Ascending aorta (tissue), 2 donors: ENCODE measurements around the gene GPRC5B. TPM values are rescaled to one million over a fixed set of nuclear protein-coding genes. Genes with fewer than 3 reads are reported as not detected.

Experiments
- DNase-seq, 2 donors: peaks; one replicate each; pipeline ENCODE4 v3.0.0-alpha.2; 2019; ENCODE audit warnings: low spot score in 2 of 2
- H3K27ac ChIP-seq, 2 donors: fragments of 200-600 bp; sonication (generic); one replicate each; pipeline ENCODE4 v1.5.1; 2016 to 2017; ENCODE audit warnings: mild to moderate bottlenecking in 1 of 2
- H3K27me3 ChIP-seq: fragments of 200-600 bp; sonication (generic); one replicate; pipeline ENCODE4 v1.5.1; 2017
- H3K36me3 ChIP-seq, 2 donors: fragments of 200-600 bp; sonication (generic); one replicate each; pipeline ENCODE4 v1.5.1; 2016
- H3K4me1 ChIP-seq, 2 donors: fragments of 200-600 bp; sonication (generic); one replicate each; pipeline ENCODE4 v1.5.1; 2016 to 2017; ENCODE audit warnings: mild to moderate bottlenecking in 1 of 2
- H3K4me3 ChIP-seq, 2 donors: fragments of 200-600 bp; sonication (generic); one replicate each; pipeline ENCODE4 v1.5.1; 2016 to 2017; ENCODE audit warnings: mild to moderate bottlenecking in 1 of 2
- H3K9me3 ChIP-seq, 2 donors: fragments of 200-600 bp; sonication (generic); one replicate each; pipeline ENCODE4 v1.5.1; 2016
- CTCF ChIP-seq, 3 experiments: fragments of 200-600 bp in 2 of 3; fragments of 450-650 bp in 1 of 3; sonication (generic) in 2 of 3; IDR thresholded peaks; one replicate each; pipeline ENCODE4 v1.5.1; 2016 to 2019; ENCODE audit warnings: antibody characterized with exemption in 3 of 3, mild to moderate bottlenecking in 1 of 3, moderate library complexity in 1 of 3
- intact Hi-C: fragments of 100-400 bp; cut with DNase I; formaldehyde crosslinking; loops from one replicate; pipeline ENCODE4 v1.15.1; 2023
- total RNA-seq: library from RNA; depleted of rRNA; stranded (reverse); fragments of >200 nt; gene quantifications from one replicate; pipeline ENCODE4 v1.1.0, GENCODE V29; 2016

Gene GPRC5B
- total RNA-seq, result 15.6 TPM

GRCh38 chr16:19884611-19885450, at the start of gene GPRC5B:
GPRC5B (minus strand) TSS chr16:19884848; CDS start chr16:19872845, 12,003 bp downstream.
- no peaks in the 10 kb centered on the region for H3K36me3 ChIP-seq

GRCh38 chr16:19933740-19934139, 49.1 kb upstream of the GPRC5B start:
- H3K36me3 ChIP-seq, result no peaks in the 10 kb centered on the region
- no peak overlapping the region for H3K27ac ChIP-seq
- intact Hi-C loops, result no loop called here
- no peak for TF ChIP-seq CTCF (IDR thresholded peaks at IDR 0.05)
- H3K4me3 ChIP-seq, result no peak overlapping the region
- H3K4me1 ChIP-seq, result no peaks in the 10 kb centered on the region
- no peaks in the 10 kb centered on the region for H3K27me3 ChIP-seq
- no peak for DNase-seq
- no peaks in the 10 kb centered on the region for H3K9me3 ChIP-seq

More at GRCh38 chr16:19884611-19885450, at the start of gene GPRC5B:
- Histone ChIP-seq H3K4me3 (peak within 1 kb of the TSS; percentile 73 to 91), H3K27me3 (no peaks in the 10 kb centered on the region), H3K9me3 (no peaks in the 10 kb centered on the region), H3K4me1 (peaks cover 0 to 5% of the 10 kb centered on the region in 2 donors), H3K27ac (peak within 1 kb of the TSS; percentile 8 to 29)
- DNase-seq, result no peak
- peak in 1 of 3 experiments; percentile 18 for TF ChIP-seq CTCF (IDR thresholded peaks at IDR 0.05)
- intact Hi-C loops, result loop anchor here (1.0 to 5.0 kb wide), 3 partner anchors 118 to 303 kb away; partner anchors contain the start of genes IQCK and KNOP1

- H3K4me3 ChIP-seq, result no peak overlapping the region
- no peak for DNase-seq
- H3K4me1 ChIP-seq, result no peaks in the 10 kb centered on the region
- no peaks in the 10 kb centered on the region for H3K36me3 ChIP-seq
- no peak for TF ChIP-seq CTCF (IDR thresholded peaks at IDR 0.05)
- H3K27ac ChIP-seq, result no peak overlapping the region
- no peaks in the 10 kb centered on the region for H3K9me3 ChIP-seq
- H3K27me3 ChIP-seq, result no peaks in the 10 kb centered on the region
- intact Hi-C loops, result no loop called here
Observed at GRCh38 chr16:19929062-19929511, 44.4 kb upstream of the GPRC5B start.

GRCh38 chr16:19928432-19928831, 43.8 kb upstream of the GPRC5B start:
- no peaks in the 10 kb centered on the region for H3K36me3 ChIP-seq
- DNase-seq, result no peak
- intact Hi-C loops, result no loop called here
- H3K4me1 ChIP-seq, result no peaks in the 10 kb centered on the region
- no peaks in the 10 kb centered on the region for H3K9me3 ChIP-seq
- no peak overlapping the region for H3K4me3 ChIP-seq
- no peaks in the 10 kb centered on the region for H3K27me3 ChIP-seq
- no peak overlapping the region for H3K27ac ChIP-seq
- TF ChIP-seq CTCF (IDR thresholded peaks at IDR 0.05), result no peak

GRCh38 chr16:19926449-19927390, 42.1 kb upstream of the GPRC5B start:
- H3K4me1 ChIP-seq, result no peaks in the 10 kb centered on the region
- no peaks in the 10 kb centered on the region for H3K27me3 ChIP-seq
- H3K36me3 ChIP-seq, result no peaks in the 10 kb centered on the region
- H3K4me3 ChIP-seq, result no peak overlapping the region
- no peak overlapping the region for H3K27ac ChIP-seq
- intact Hi-C loops, result no loop called here
- TF ChIP-seq CTCF (IDR thresholded peaks at IDR 0.05), result no peak
- no peak for DNase-seq
- H3K9me3 ChIP-seq, result no peaks in the 10 kb centered on the region
